Tibial nerve (tissue), 4 donors: Measurements from ENCODE around the gene LPA. TPM values are rescaled to one million over a fixed set of nuclear protein-coding genes. Genes with fewer than 3 reads are reported as not detected.

Experiments used
- DNase-seq, 2 donors: peaks; one replicate each; pipeline ENCODE4 v3.0.0-alpha.2; 2019; ENCODE audit warnings: low spot score in 2 of 2
- H3K27ac ChIP-seq, 4 donors: fragments of 200-600 bp; sonication (generic) in 3 of 4; one replicate each; pipeline ENCODE4 v1.5.1; 2017 to 2019; ENCODE audit warnings: mild to moderate bottlenecking in 1 of 4
- H3K27me3 ChIP-seq, 2 donors: fragments of 200-600 bp; sonication (generic) in 1 of 2; one replicate each; pipeline versions ENCODE4 v1.5.1 to v1.6.0; 2017 to 2019
- H3K36me3 ChIP-seq, 3 donors: fragments of 200-600 bp; sonication (generic); one replicate each; pipeline ENCODE4 v1.5.1; 2018 to 2019
- H3K4me1 ChIP-seq, 4 donors: fragments of 200-600 bp; sonication (generic) in 3 of 4; one replicate each; pipeline ENCODE4 v1.5.1; 2017 to 2019
- H3K4me3 ChIP-seq, 4 donors: fragments of 200-600 bp; sonication (generic) in 3 of 4; one replicate each; pipeline ENCODE4 v1.5.1; 2017 to 2019; ENCODE audit warnings: mild to moderate bottlenecking in 1 of 4, moderate library complexity in 1 of 4
- H3K9me3 ChIP-seq, 4 donors: fragments of 200-600 bp; sonication (generic) in 3 of 4; one replicate each; pipeline ENCODE4 v1.5.1; 2017 to 2019
- EP300 ChIP-seq, 2 donors: sonication (generic); formaldehyde crosslinking; IDR thresholded peaks; one replicate each; pipeline ENCODE4 v1.6.1; 2017; ENCODE audit warnings: antibody characterized with exemption in 2 of 2, mild to moderate bottlenecking in 1 of 2
- POLR2A ChIP-seq, 2 donors: fragments of 450-650 bp; IDR thresholded peaks; one replicate each; pipeline ENCODE4 v1.6.1; 2017; ENCODE audit warnings: antibody characterized with exemption in 2 of 2, mild to moderate bottlenecking in 2 of 2, moderate library complexity in 2 of 2
- WGBS, 2 donors: methylation state at CpG; one replicate each; pipeline ENCODE4 v1.1.5; 2018; 5-methylcytosine and 5-hydroxymethylcytosine counted together
- total RNA-seq, 4 donors: library from RNA; depleted of rRNA; stranded (reverse); fragments of >200 nt; gene quantifications; one replicate each; pipeline ENCODE4 v1.1.0, GENCODE V29; 2016
- TF ChIP-seq, protein P1 (sequence below), 5 experiments: fragments of 200-600 bp in 3 of 5; fragments of 450-650 bp in 2 of 5; sonication (generic) in 3 of 5; IDR thresholded peaks; one replicate each; pipeline ENCODE4 v1.5.1; 2016 to 2019; ENCODE audit warnings: antibody characterized with exemption in 5 of 5, mild to moderate bottlenecking in 3 of 5, moderate library complexity in 2 of 5

LPA gene
- total RNA-seq, 4 donors from 2014 or later: 0.22 to 0.90 (median 0.42) TPM; not detected in 1

GRCh38 chr6:160509610-160510009, 154.5 kb downstream of the LPA start:
- Histone ChIP-seq H3K27ac (no peak overlapping the region), H3K4me3 (no peak overlapping the region), H3K4me1 (no peaks in the 10 kb centered on the region), H3K27me3 (no peaks in the 10 kb centered on the region), H3K9me3 (peaks cover 0 to 2% (median 0%) of the 10 kb centered on the region in 4 donors), H3K36me3 (no peaks in the 10 kb centered on the region)
- TF ChIP-seq, protein P1, sequence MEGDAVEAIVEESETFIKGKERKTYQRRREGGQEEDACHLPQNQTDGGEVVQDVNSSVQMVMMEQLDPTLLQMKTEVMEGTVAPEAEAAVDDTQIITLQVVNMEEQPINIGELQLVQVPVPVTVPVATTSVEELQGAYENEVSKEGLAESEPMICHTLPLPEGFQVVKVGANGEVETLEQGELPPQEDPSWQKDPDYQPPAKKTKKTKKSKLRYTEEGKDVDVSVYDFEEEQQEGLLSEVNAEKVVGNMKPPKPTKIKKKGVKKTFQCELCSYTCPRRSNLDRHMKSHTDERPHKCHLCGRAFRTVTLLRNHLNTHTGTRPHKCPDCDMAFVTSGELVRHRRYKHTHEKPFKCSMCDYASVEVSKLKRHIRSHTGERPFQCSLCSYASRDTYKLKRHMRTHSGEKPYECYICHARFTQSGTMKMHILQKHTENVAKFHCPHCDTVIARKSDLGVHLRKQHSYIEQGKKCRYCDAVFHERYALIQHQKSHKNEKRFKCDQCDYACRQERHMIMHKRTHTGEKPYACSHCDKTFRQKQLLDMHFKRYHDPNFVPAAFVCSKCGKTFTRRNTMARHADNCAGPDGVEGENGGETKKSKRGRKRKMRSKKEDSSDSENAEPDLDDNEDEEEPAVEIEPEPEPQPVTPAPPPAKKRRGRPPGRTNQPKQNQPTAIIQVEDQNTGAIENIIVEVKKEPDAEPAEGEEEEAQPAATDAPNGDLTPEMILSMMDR (IDR thresholded peaks at IDR 0.05): no peak
- TF ChIP-seq EP300 (IDR thresholded peaks at IDR 0.05): no peak
- no peak for TF ChIP-seq POLR2A (IDR thresholded peaks at IDR 0.05)
- WGBS, 2 donors: 79% methylated on average over 2 of the region's 2 CpGs
- no peak for DNase-seq

- H3K36me3 ChIP-seq: no peaks in the 10 kb centered on the region
- no peaks in the 10 kb centered on the region for H3K4me1 ChIP-seq
- 74 to 86% methylated on average over 2 of the region's 2 CpGs for WGBS, 2 donors
- peaks cover 0 to 12% (median 1%) of the 10 kb centered on the region in 4 donors for H3K9me3 ChIP-seq
- DNase-seq: no peak
- TF ChIP-seq, protein P1 (IDR thresholded peaks at IDR 0.05): no peak
- TF ChIP-seq EP300 (IDR thresholded peaks at IDR 0.05) (no peak), POLR2A (IDR thresholded peaks at IDR 0.05) (no peak)
- no peaks in the 10 kb centered on the region for H3K27me3 ChIP-seq
- H3K27ac ChIP-seq: no peak overlapping the region
- H3K4me3 ChIP-seq: no peak overlapping the region
Measured at GRCh38 chr6:160508599-160508998, 155.5 kb downstream of the LPA start.

GRCh38 chr6:160507420-160507819, 156.7 kb downstream of the LPA start:
- WGBS, 2 donors: 79 to 82% methylated on average over 4 of the region's 4 CpGs

GRCh38 chr6:160505970-160506369, 158.1 kb downstream of the LPA start:
- no peak for TF ChIP-seq EP300 (IDR thresholded peaks at IDR 0.05)
- Histone ChIP-seq H3K27me3 (no peaks in the 10 kb centered on the region), H3K9me3 (peaks cover 0 to 25% (median 2%) of the 10 kb centered on the region in 4 donors), H3K36me3 (no peaks in the 10 kb centered on the region), H3K4me3 (no peak overlapping the region), H3K4me1 (no peaks in the 10 kb centered on the region), H3K27ac (no peak overlapping the region)
- 96 to 100% methylated on average over 1 of the region's 1 CpG for WGBS, 2 donors
- DNase-seq: no peak

More at GRCh38 chr6:160507420-160507819, 156.7 kb downstream of the LPA start:
- DNase-seq: no peak
- H3K9me3 ChIP-seq: peaks cover 0 to 24% (median 2%) of the 10 kb centered on the region in 4 donors
- TF ChIP-seq, protein P1 (IDR thresholded peaks at IDR 0.05): no peak
- TF ChIP-seq EP300 (IDR thresholded peaks at IDR 0.05) (no peak), POLR2A (IDR thresholded peaks at IDR 0.05) (no peak)
- H3K36me3 ChIP-seq: no peaks in the 10 kb centered on the region
- no peaks in the 10 kb centered on the region for H3K4me1 ChIP-seq
- H3K4me3 ChIP-seq: no peak overlapping the region
- no peaks in the 10 kb centered on the region for H3K27me3 ChIP-seq
- no peak overlapping the region for H3K27ac ChIP-seq

DNA sequence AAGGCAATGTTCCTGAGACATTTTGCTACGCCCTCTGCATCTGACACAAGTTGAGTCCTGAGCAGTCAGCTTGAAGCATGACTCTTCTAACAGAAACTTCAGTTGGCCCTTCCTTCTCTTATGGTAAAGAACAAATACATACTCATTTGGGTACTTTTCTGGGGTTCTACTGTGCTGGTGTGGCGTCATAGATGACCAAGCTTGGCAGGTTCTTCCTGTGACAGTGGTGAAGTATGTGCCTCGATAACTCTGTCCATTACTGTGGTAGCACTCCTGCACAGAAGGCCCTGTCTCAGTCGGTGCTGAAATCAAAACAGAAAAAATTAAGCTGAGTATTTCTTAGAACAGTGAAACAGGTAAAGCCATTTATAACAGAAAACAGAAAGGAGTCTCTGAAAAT, 163.4 kb downstream of the LPA start:
- WGBS, 2 donors: 89 to 93% methylated on average over 4 of the region's 4 CpGs
- Histone ChIP-seq H3K27me3 (no peaks in the 10 kb centered on the region), H3K9me3 (peaks cover 0 to 25% (median 2%) of the 10 kb centered on the region in 4 donors), H3K27ac (no peak overlapping the region), H3K4me1 (no peaks in the 10 kb centered on the region), H3K4me3 (no peak overlapping the region), H3K36me3 (no peaks in the 10 kb centered on the region)
- DNase-seq: no peak
- TF ChIP-seq, protein P1 (IDR thresholded peaks at IDR 0.05): no peak
- TF ChIP-seq EP300 (IDR thresholded peaks at IDR 0.05) (no peak), POLR2A (IDR thresholded peaks at IDR 0.05) (no peak)

- Histone ChIP-seq H3K9me3 (no peaks in the 10 kb centered on the region), H3K4me3 (no peak overlapping the region), H3K36me3 (peaks cover 0 to 5% (median 0%) of the 10 kb centered on the region in 3 donors), H3K4me1 (no peaks in the 10 kb centered on the region), H3K27ac (no peak overlapping the region), H3K27me3 (no peaks in the 10 kb centered on the region)
- 93 to 95% methylated on average over 3 of the region's 3 CpGs for WGBS, 2 donors
- TF ChIP-seq POLR2A (IDR thresholded peaks at IDR 0.05): no peak
- TF ChIP-seq, protein P1 (IDR thresholded peaks at IDR 0.05): no peak
- no peak for TF ChIP-seq EP300 (IDR thresholded peaks at IDR 0.05)
- no peak for DNase-seq
Measured at GRCh38 chr6:160494576-160494975, 169.5 kb downstream of the LPA start.
